NCI-H526 (cell line): Measurements from ENCODE around the gene SECTM1.

Source experiments
- DNase-seq, 2 experiments: peaks; one replicate each; lab custom pipeline; 2025; lab: John Stamatoyannopoulos, UW

Gene SECTM1

DNA sequence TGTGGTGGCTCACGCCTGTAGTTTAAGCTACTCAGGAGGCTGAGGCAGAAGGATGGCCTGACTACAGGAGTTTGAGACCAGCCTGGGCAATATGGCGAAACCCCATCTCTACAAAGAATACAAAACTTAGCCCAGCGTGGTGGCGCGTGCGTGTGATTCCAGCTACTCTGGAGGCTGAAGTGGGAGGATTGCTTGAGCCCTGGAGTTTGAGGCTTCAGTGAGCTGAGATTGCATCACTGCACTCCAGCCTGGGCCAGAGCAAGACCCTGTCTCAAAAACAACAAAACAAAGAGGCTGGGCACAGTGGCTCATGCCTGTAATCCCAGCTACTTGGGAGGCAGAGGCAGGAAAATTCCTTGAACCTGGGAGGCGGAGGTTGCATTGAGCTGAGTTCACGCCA is 53.0 kb downstream of the SECTM1 start:
- DNase-seq, result no peak

- DNase-seq, result no peak
These were observed 54.7 kb downstream of the SECTM1 start for GRCh38 chr17:82278786-82279391.

- no peak for DNase-seq
These were observed 55.3 kb downstream of the SECTM1 start for GRCh38 chr17:82278308-82278707.

DNA sequence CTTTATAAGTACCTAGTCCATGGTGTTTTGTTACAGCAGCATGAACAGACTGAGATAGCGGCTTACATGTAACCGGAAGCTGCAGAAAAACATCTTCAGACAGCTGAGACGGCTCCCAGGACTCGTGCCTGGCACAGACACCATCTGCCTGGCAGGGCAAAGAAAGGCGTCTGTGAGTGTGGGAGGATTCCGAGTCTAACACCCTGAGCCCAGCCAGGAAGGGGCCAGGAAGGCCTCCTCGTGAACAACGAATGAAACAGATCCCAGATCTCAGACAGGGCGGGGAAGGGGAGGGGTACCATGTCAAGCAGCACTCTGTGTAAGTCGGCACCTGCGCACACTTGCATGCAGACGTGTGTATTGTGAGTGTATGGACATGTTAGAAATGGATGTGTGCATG is 55.7 kb downstream of the SECTM1 start:
- DNase-seq, result no peak

- no peak for DNase-seq
These were observed 56.6 kb downstream of the SECTM1 start for GRCh38 chr17:82276938-82277337.

DNA sequence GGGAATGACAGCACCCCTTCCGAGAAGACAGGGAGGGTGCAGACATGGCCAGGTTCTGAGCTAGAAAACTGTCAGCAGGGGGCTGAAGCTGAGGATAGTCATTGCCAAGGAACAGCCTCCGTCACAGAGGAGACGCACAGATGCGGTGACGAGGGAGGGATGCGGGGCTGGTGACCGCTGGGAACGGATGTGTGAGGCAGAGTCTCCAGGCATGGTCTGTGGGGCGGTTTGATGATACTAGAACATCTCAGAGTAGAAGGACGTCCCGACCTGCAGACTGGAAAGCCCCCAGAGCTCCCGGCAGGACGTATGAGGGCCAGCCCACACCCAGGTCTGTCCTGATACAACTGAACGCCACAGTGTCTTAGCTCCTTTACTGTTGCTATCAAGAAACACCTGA is 58.2 kb downstream of the SECTM1 start:
- DNase-seq, result no peak

GRCh38 chr17:82274134-82275020 is 59.2 kb downstream of the SECTM1 start:
- no peak for DNase-seq

- DNase-seq, result peak; percentile 46 to 94
These were observed 60.0 kb downstream of the SECTM1 start, which contains the start of gene CSNK1D for GRCh38 chr17:82273327-82274133. Gene CSNK1D, minus strand, starts transcription at chr17:82273700. Its CDS starts 319 bp downstream, at chr17:82273381.

- DNase-seq, result peak in 1 of 2 experiments; percentile 62
These were observed 60.9 kb downstream of the SECTM1 start for GRCh38 chr17:82272495-82273326.

DNA sequence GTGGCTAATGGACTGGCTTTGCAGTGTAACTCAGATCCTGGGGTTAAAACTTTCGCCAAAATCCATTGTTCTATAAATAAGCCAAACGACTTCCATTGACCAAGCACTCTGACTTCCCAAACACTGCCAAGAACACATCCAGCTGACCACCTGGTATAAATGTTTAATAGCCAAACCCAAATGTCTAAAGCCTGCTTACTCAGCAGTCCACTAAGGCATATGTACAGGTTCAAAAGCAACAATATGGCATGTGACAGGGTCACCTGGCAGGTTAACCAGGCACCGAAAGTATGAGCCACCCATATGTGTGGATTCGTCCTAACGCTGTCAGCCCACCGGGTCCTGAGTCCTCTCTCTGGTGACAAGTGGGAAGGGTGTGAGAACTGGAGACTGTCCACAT is 62.2 kb downstream of the SECTM1 start:
- no peak for DNase-seq
